ENCODE data around the gene PEX11G.
"Not testable (repeated sequence)": the region's sequence is repeated elsewhere in the genome, so short reads cannot be mapped to it uniquely, and the experiment has no call there.

Gene PEX11G

DNA sequence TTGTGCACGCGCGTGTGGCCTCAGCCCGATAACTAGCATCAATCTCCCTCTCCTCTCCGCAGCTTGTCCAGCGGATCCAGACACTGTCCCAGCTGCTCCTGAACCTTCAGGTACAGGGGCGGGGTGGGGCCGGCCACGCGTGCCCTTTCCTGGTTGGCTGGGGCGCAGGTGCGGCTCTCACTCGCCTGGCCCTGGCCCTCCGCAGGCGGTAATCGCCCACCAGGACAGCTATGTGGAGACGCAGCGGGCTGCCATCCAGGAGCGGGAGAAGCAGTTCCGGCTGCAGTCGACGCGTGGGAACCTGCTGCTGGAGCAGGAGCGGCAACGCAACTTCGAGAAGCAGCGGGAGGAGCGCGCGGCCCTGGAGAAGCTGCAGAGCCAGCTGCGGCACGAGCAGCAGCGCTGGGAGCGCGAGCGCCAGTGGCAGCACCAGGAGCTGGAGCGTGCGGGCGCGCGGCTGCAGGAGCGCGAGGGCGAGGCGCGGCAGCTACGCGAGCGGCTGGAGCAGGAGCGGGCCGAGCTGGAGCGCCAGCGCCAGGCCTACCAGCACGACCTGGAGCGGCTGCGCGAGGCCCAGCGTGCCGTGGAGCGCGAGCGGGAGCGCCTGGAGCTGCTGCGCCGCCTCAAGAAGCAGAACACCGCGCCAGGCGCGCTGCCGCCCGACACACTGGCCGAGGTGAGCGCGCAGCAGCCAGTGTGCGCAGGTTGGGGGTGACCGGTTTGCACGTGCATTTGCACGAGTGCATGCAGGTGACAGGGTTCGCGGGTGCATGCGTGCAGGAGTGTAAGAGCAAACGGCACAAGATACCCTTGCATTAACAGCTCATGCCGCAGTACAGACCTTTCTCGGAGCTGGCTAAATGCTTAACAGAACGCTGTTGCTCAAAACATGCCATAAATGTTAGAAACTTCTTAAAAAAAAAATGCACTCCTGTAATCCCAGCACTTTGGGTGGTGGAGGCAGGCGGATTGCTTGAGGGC is 21.5 kb downstream of the PEX11G start:
- no peak for DNase-seq (ENCODE audit: low spot score)

- no peak for DNase-seq (ENCODE audit: low spot score)
Measured at GRCh38 chr19:7463575-7463974, 25.3 kb downstream of the PEX11G start.

DNA sequence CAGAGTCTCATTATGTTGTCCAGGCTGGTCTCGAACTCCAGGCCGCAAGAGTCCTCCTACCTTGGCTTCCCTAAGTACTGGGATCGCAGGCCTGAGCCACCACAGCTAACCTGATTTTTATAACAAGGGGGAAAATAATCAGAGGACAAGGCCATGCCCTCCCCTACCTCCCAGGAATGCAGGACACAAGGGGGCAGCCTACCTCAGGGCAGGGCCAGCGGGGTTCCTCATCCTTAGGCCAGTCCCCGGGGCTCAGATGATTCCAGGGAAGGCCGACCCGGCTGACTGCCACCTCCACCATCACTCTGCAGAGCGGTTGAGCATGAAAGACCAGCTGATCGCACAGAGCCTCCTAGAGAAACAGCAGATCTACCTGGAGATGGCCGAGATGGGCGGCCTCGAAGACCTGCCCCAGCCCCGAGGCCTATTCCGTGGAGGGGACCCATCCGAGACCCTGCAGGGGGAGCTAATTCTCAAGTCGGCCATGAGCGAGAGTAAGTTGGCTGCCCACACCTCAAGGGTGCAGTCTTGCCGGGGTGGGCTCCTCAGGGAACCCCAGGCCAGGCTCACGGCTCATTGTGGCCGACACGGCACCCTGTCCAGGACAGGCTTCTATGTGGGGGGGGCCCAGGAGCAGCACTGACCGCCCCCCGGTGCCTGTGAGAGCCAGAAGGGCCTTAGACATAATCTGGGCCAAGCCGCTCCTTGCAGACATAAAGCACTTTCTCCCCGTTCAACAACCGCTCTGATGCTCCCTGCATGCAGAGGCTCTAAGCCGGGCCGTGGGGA is 26.8 kb downstream of the PEX11G start:
- DNase-seq (ENCODE audit: low spot score), result no peak

- peak; percentile 69 for DNase-seq (ENCODE audit: low spot score)
Measured at GRCh38 chr19:7460562-7460966, 28.3 kb downstream of the PEX11G start.

- DNase-seq (ENCODE audit: low spot score), result no peak
Measured at GRCh38 chr19:7459773-7460172, 29.1 kb downstream of the PEX11G start.

- no peak for DNase-seq (ENCODE audit: low spot score)
Measured at GRCh38 chr19:7458675-7459074, 30.2 kb downstream of the PEX11G start.

DNA sequence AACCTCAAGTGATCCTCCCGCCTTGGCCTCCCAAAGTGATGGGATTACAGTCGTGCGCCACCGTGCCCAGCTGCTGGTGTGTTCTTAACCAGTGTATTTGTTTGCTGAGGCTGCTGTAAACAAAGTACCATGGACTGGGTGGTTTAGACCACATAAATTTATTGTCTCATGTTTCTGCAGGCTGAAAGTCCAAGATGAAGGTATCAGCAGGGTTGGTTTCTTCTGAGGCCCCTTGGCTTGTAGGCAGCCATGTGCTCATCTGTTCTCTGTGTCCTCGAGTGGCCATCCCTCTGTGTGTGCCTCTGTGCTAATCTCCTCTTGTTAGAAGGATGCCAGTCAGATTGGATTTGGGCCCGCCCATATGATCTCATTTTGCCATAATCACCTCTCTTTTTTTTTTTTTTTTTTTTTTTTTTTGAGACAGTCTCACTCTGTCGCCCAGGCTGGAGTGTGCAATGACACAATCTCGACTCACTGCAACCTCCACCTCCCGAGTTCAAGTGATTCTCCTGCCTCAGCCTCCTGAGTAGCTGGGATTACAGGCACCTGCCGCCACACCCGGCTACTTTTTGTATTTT is 31.8 kb downstream of the PEX11G start:
- peak; percentile 63 for DNase-seq (ENCODE audit: low spot score)

DNA sequence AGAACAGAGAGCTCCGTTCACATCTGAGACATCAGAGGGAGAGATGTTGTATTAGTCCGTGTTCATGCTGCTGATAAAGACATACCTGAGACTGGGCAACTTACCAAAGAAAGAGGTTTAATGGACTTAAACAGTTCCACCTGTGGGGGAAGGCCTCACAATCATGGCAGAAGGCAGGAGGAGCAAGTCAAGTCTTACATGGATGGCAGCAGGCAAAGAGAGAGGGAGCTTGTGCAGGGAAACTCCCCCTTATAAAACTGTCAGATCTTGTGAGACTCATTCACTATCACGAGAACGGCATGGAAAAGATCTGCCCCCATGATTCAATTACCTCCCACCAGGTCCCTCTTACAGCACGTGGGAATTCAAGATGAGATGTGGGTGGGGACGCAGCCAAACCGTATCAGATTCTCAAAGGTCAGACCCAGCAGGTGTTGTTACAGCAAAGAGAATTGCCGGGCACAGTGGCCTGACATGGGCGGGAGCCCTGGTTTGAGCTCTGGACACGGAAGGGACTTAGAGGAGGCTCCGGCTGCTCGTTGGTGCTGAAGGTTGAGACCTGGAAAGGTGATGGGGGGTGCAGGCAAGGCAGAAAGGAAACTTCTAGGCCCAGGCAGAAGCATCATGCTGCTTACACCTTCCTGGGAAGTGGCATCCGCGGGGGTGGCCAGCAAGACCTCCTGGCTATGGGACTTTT is 33.1 kb downstream of the PEX11G start:
- DNase-seq (ENCODE audit: low spot score), result no peak

GRCh38 chr19:7454998-7455397 is 33.8 kb downstream of the PEX11G start:
- no peak for DNase-seq (ENCODE audit: low spot score)

DNA sequence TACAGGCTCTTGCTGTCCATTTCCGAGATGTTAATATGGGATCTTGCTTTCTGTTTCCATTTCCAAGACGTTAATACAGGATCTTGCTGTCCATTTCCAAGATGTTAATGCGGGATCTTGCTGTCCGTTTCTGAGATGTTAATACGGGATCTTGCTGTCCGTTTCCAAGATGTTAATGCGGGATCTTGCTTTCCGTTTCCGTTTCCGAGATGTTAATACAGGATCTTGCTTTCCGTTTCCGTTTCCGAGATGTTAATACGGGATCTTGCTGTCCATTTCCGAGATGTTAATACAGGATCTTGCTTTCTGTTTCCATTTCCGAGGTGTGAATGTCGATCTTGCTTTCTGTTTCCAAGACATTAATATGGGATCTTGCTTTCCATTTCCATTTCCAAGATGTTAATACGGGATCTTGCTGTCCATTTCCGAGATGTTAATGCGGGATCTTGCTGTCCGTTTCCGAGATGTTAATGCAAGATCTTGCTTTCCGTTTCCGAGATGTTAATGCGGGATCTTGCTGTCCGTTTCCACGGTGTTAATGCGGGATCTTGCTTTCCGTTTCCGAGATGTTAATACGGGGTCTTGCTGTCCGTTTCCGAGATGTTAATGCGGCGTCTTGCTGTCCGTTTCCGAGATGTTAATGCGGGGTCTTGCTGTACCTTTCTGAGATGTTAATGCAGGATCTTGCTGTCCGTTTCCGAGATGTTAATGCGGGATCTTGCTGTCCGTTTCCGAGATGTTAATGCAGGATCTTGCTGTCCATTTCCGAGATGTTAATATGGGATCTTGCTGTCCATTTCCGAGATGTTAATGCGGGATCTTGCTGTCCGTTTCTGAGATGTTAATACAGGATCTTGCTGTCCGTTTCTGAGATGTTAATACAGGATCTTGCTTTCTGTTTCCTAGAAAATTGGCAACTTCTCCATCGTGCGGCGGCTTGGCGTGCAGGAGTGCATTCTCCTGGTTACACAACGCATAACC is 38.3 kb downstream of the PEX11G start:
- peak; percentile 59 for DNase-seq (ENCODE audit: low spot score)

GRCh38 chr19:7449391-7450070 is 39.3 kb downstream of the PEX11G start:
- DNase-seq (ENCODE audit: low spot score), result not testable (repeated sequence)

- no peak for DNase-seq (ENCODE audit: low spot score)
Measured at GRCh38 chr19:7447648-7448047, 41.2 kb downstream of the PEX11G start.

DNA sequence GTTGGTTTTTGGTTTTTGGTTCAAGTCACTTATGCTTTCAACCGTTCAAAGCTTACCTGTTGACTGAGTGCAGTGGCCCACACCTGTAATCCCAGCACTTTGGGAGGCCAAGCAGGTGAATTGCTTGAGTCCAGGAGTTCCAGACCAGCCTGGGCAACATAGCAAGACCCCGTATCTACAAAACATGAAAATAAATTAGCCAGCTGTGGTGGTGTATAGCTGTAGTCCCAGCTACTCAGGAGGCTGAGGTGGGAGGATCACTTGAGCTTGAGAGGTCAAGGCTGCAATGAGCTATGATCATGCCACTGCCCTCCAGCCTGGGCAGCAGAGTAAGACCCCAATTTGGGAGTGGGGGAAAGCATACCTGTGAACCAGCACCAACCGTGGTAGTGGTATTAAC is 43.7 kb downstream of the PEX11G start:
- no peak for DNase-seq (ENCODE audit: low spot score)

GRCh38 chr19:7444042-7444441 is 44.8 kb downstream of the PEX11G start:
- no peak for DNase-seq (ENCODE audit: low spot score)

DNA sequence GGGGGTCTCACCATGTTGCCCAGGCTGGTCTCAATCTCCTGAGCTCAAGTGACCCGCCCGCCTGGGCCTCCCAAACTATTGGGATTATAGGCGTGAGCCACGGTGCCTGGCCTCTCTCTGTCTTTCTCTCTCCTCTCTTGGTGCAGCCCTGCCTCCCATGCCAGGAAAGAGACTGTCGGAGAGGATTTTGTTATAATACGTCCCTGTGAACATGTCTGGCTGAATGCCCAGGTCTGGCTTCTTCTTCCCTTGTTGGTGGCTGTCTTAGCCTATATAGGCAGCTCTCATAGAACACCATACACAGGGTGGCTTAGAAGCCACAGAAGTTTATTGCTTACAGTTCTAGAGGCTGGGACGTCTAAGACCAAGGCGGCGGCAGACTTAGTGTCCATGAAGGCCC is 46.4 kb downstream of the PEX11G start:
- no peak for DNase-seq (ENCODE audit: low spot score)

GRCh38 chr19:7441468-7442146 is 47.2 kb downstream of the PEX11G start:
- no peak for DNase-seq (ENCODE audit: low spot score)

GRCh38 chr19:7440188-7440975 is 48.5 kb downstream of the PEX11G start:
- no peak for DNase-seq (ENCODE audit: low spot score)

GRCh38 chr19:7435586-7435985 is 53.2 kb downstream of the PEX11G start:
- no peak for DNase-seq (ENCODE audit: low spot score)

GRCh38 chr19:7434391-7434790 is 54.4 kb downstream of the PEX11G start:
- DNase-seq (ENCODE audit: low spot score), result no peak
